ACC112 (cell line): ENCODE measurements around the gene GALNT1.

Experiments
- H2AFZ ChIP-seq: fragments of 200-600 bp; sonication (generic); one replicate; pipeline ENCODE4 v1.6.0; 2017; ENCODE audit warnings: antibody characterized with exemption, low read length; ENCODE audit not compliant: unreplicated experiment
- H3K27ac ChIP-seq: fragments of 200-600 bp; sonication (generic); 2 replicates; pipeline ENCODE4 v1.5.1; 2014; ENCODE audit warnings: low read depth, mild to moderate bottlenecking, antibody characterized with exemption, low read length, moderate library complexity
- H3K27me3 ChIP-seq: fragments of 200-600 bp; sonication (generic); 2 replicates; pipeline ENCODE4 v1.6.1; 2014; ENCODE audit warnings: mild to moderate bottlenecking, antibody characterized with exemption, low read length, moderate library complexity, mixed read lengths; ENCODE audit not compliant: insufficient read depth
- H3K36me3 ChIP-seq: fragments of 200-600 bp; sonication (generic); 2 replicates; pipeline ENCODE4 v1.6.1; 2016; ENCODE audit warnings: mild to moderate bottlenecking, antibody characterized with exemption, low read length, moderate library complexity, mixed read lengths; ENCODE audit not compliant: insufficient read depth
- H3K4me1 ChIP-seq: fragments of 200-600 bp; sonication (generic); one replicate; pipeline ENCODE4 v1.6.1; 2016; ENCODE audit warnings: low read length, mixed read lengths; ENCODE audit not compliant: insufficient read depth, unreplicated experiment, control insufficient read depth
- H3K4me3 ChIP-seq: fragments of 200-600 bp; sonication (generic); 2 replicates; pipeline ENCODE4 v1.5.1; 2014; ENCODE audit warnings: mild to moderate bottlenecking, low read depth, low read length
- H3K79me2 ChIP-seq: fragments of 200-600 bp; sonication (generic); one replicate; pipeline ENCODE4 v1.6.0; 2016; ENCODE audit warnings: low read length; ENCODE audit not compliant: control insufficient read depth, unreplicated experiment, insufficient read depth

Gene GALNT1

DNA sequence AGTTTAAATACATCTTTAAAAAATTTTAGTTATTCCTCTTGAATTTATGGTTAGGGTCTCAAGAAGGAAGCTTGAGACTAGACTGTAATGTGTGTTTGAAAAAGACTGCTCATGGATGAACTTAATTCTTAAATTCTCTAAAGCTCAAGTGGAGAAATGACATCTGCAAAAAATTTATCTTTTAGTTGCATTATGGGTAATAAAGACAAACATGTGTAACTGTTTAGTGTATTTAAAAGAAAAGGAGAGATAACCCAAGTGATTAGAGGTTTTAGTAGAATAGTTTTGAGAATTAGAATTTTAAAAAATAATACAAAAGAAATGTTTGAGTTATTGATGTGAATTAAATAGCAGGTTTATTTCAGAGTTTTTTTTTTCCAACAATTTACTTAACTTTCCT lies 36.7 kb downstream of the GALNT1 start:
- H3K27me3 ChIP-seq, result no peaks in the 10 kb centered on the region
- peak overlapping the region; percentile 30 for H3K4me3 ChIP-seq
- H3K4me1 ChIP-seq, result peaks cover 47% of the 10 kb centered on the region
- peaks cover 72% of the 10 kb centered on the region for H3K79me2 ChIP-seq
- no peaks in the 10 kb centered on the region for H3K36me3 ChIP-seq
- peak overlapping the region; percentile 14; the same call in 1 of the 2 replicates for H3K27ac ChIP-seq
- H2AFZ ChIP-seq, result no peak overlapping the region

DNA sequence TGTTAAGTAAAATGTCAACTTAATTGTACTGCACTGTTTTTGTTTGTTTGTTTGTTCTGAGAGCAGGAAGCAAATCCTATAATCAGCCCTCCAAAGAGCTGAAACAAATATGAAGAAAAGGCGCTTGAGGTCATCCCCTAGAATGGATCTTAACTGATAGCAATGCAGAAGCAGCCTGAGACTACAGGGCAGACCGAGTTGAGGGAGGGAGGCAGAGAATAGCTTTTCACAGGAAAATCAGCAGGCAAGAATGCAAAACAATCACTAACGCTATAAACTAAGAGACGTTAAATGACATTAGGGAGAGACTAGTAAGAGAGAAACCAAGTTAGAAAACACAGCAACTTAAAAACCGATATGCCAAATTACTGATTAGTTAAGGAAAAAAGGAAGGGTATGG lies 37.2 kb downstream of the GALNT1 start:
- Histone ChIP-seq H3K27me3 (no peaks in the 10 kb centered on the region), H3K79me2 (peaks cover 71% of the 10 kb centered on the region), H3K4me3 (peak overlapping the region; percentile 30), H3K27ac (peak overlapping the region; percentile 14; the same call in 1 of the 2 replicates), H3K4me1 (peaks cover 47% of the 10 kb centered on the region), H3K36me3 (no peaks in the 10 kb centered on the region), H2AFZ (no peak overlapping the region)

DNA sequence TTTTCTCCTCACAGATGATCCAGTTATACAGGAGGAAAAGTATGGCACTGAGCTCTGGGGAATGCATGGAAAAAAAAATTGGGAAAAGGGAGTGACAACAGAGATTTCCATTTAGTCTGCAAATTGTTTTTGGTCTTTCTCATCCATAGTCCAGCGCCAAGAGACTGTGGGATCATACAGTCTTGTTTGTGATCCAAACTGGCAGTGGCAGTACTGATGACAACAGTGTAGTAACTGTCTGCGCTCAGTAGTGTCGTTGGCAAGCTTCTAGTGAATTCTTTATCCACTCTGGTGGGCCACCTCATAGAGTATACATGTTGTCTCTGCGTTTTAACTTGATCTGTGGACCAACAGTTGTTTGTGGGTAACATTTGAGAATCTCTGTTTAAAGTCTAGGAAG lies 37.9 kb downstream of the GALNT1 start:
- no peak overlapping the region for H2AFZ ChIP-seq
- peaks cover 47% of the 10 kb centered on the region for H3K4me1 ChIP-seq
- no peaks in the 10 kb centered on the region for H3K36me3 ChIP-seq
- peak overlapping the region; percentile 30 for H3K4me3 ChIP-seq
- no peaks in the 10 kb centered on the region for H3K27me3 ChIP-seq
- H3K79me2 ChIP-seq, result peaks cover 75% of the 10 kb centered on the region
- peak overlapping the region; percentile 14; the same call in 1 of the 2 replicates for H3K27ac ChIP-seq

DNA sequence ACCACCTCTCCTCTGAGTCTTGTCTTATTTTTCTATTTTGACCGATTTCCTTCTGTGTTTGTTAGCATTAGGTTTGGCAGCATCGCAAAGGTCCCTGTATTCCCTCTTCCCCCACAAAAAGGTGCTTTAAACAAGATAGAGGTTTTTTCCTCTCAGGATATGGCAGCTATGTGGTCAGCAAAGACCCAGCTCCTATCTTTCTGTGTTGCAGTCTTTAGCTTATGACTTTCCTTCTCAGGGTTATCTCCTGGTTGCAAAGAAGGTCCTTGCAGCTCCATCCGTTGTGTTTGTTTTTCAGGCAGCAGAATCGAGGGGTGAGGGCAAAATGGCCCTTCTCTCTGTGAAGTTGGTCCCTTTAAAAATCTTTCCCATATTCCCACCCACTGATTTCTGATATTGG lies 38.4 kb downstream of the GALNT1 start:
- Histone ChIP-seq H3K27me3 (no peaks in the 10 kb centered on the region), H3K79me2 (peaks cover 78% of the 10 kb centered on the region), H3K27ac (peak overlapping the region; percentile 14; the same call in 1 of the 2 replicates), H2AFZ (no peak overlapping the region), H3K36me3 (no peaks in the 10 kb centered on the region), H3K4me3 (no peak overlapping the region; the same call in 1 of the 2 replicates), H3K4me1 (peaks cover 47% of the 10 kb centered on the region)

DNA sequence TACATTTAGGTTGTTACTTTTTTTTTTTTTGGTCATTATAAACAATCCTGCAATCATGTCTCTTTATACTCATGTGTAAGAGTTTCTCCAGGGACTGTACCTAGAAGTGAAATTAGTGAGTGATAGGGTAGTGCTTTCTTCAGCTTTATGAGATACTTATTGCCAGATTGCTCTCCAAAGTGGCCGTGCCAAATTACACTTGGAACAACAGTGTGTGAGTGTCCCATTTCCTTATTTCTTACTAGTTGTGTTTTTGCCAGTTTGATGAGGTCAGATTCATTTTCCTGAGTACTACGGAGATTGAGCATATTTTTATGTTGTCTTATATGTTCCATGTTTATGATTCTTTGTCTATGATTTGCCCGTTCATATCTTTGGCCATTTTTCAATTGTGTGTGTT lies 39.2 kb downstream of the GALNT1 start:
- Histone ChIP-seq H3K4me3 (no peak overlapping the region), H3K36me3 (no peaks in the 10 kb centered on the region), H2AFZ (no peak overlapping the region), H3K4me1 (peaks cover 44% of the 10 kb centered on the region), H3K27ac (no peak overlapping the region), H3K27me3 (no peaks in the 10 kb centered on the region), H3K79me2 (peaks cover 78% of the 10 kb centered on the region)

DNA sequence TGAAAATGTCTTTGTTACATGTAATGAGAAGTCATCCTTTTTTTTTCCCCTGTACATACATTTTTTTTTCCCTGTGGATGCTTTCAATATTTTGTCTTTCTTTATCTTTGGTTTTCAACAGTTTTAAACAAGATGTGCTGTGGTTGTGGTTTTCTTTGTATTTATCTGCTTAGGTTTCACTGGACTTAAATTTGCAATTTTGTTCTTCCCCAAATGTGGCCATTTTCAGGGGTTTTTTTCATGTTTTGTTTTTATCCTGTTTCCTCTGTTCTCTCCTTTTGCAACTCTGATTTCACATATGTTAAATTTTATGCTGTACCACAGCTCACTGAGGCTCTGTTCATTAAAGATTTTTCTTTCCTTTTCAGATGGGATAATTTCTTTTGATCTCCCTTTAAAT lies 41.7 kb downstream of the GALNT1 start:
- Histone ChIP-seq H3K27me3 (no peaks in the 10 kb centered on the region), H3K79me2 (peaks cover 85% of the 10 kb centered on the region), H3K4me1 (peaks cover 27% of the 10 kb centered on the region), H2AFZ (no peak overlapping the region), H3K4me3 (no peak overlapping the region), H3K36me3 (peaks cover 9% of the 10 kb centered on the region), H3K27ac (no peak overlapping the region)

DNA sequence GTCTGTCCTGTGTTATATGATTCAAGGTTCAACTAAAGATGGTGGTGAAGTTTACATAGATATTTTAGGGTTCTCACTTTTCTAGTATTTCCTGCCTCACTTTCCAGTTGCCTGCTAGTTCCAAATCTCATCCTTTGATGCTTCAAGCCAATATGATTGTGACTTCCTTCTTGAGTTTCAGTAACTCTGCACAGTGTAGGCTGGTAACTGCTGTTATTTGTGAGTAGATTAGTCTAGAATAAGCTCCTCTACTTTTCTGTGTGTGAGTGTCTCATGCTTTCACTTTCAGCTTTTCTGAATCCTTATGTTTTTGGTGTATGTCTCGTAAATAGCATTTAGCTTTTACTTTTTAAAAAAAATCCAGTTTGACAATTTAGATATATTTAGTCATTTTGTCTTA lies 42.6 kb downstream of the GALNT1 start:
- no peak overlapping the region for H2AFZ ChIP-seq
- peaks cover 76% of the 10 kb centered on the region for H3K79me2 ChIP-seq
- H3K36me3 ChIP-seq, result peaks cover 9% of the 10 kb centered on the region
- H3K27me3 ChIP-seq, result no peaks in the 10 kb centered on the region
- no peak overlapping the region for H3K4me3 ChIP-seq
- peaks cover 20% of the 10 kb centered on the region for H3K4me1 ChIP-seq
- H3K27ac ChIP-seq, result no peak overlapping the region

DNA sequence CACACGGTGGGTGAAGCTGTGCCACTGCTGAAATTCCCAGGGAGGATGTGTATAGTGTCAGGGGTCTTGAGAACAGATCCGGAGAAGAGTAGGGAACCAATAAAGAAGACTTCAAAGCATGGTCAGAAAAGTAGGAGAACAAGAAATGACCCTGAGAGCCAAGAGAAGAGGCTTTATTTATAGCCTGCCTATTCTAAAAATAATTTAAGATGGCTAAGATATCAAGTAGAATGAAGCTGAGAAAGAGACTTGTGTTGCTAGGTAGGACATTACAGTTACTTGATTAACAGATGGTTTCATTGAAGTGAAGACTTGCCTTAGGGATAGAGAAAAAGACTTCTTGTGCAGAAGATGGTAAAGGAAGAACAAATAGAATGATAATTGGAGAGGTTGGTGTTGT lies 43.7 kb downstream of the GALNT1 start:
- Histone ChIP-seq H3K4me1 (peaks cover 9% of the 10 kb centered on the region), H2AFZ (no peak overlapping the region), H3K36me3 (peaks cover 9% of the 10 kb centered on the region), H3K27me3 (no peaks in the 10 kb centered on the region), H3K27ac (no peak overlapping the region), H3K4me3 (no peak overlapping the region), H3K79me2 (peaks cover 65% of the 10 kb centered on the region)

DNA sequence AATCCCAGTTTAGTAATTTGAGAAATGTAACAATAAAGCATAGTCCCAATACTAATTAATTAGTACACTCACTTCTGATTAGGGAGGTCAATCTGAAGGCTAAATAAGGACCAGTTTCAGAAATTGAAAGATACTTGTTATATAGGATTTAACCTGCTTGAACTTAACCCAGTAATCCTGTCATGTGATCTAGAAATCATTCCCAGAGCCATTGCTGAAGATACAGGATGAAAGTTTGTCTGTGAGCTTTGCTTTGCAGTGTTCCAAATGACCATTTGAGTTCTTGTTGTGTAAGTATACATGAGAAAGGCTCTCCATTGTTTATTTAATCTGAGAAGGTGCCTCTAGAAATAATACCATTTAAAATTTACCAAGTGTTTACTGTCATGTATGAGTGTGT lies 52.2 kb downstream of the GALNT1 start:
- H3K36me3 ChIP-seq, result 0 out of 2 replicates have a peak, but pooled peaks cover 3% of the 10 kb centered on the region
- no peaks in the 10 kb centered on the region for H3K27me3 ChIP-seq
- no peak overlapping the region for H2AFZ ChIP-seq
- no peak overlapping the region for H3K4me3 ChIP-seq
- peaks cover 9% of the 10 kb centered on the region for H3K79me2 ChIP-seq
- H3K4me1 ChIP-seq, result peaks cover 15% of the 10 kb centered on the region
- H3K27ac ChIP-seq, result peak overlapping the region; percentile 49; the same call in 1 of the 2 replicates

DNA sequence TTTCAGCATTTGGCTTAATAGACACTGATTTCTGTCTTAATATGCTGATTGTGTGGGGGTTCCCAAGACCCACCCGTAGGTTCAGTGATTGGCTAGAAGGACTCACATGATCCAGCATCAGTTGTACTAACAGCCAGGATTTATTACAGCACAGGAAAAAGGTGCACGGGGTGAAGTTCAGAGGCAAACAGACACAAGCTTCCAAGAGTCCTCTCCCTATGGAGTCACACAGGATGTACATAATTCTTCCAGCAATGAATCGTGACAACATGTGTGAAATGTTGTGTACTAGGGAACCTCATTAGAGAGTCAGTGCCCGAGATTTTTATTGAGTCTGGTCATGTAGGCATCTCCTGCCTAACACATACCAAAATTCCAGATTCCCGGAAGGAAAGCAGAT lies 52.8 kb downstream of the GALNT1 start:
- H3K27ac ChIP-seq, result peak overlapping the region; percentile 49; the same call in 1 of the 2 replicates
- H3K4me1 ChIP-seq, result peaks cover 15% of the 10 kb centered on the region
- H3K36me3 ChIP-seq, result 0 out of 2 replicates have a peak, but pooled peaks cover 3% of the 10 kb centered on the region
- peaks cover 9% of the 10 kb centered on the region for H3K79me2 ChIP-seq
- H2AFZ ChIP-seq, result no peak overlapping the region
- no peak overlapping the region for H3K4me3 ChIP-seq
- H3K27me3 ChIP-seq, result no peaks in the 10 kb centered on the region

DNA sequence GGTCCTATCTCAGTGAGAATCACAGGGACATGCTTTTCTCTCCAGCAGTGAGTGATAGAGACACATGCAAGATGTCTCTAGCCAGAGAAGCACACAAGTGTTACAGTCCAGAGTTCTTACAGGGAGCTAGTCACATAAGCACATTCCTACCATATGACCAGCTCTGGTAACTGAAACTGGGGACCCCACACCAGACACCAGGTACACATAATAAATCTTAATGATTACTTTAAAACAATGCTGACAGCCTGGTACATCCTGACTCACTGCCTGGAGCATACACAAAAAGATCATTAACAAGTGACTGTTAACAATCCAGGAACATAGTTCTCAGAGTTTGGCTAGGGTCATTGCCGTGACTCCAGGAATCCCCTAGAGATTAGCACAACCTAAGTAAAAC lies 53.6 kb downstream of the GALNT1 start:
- Histone ChIP-seq H3K27me3 (no peaks in the 10 kb centered on the region), H2AFZ (no peak overlapping the region), H3K4me1 (peaks cover 15% of the 10 kb centered on the region), H3K79me2 (peaks cover 9% of the 10 kb centered on the region), H3K27ac (peak overlapping the region; percentile 49), H3K4me3 (no peak overlapping the region), H3K36me3 (0 out of 2 replicates have a peak, but pooled peaks cover 3% of the 10 kb centered on the region)
